Right atrium auricular region (tissue), 2 donors: ENCODE data around the gene MARCO. TPM values are rescaled to one million over a fixed set of nuclear protein-coding genes. Genes with fewer than 3 reads are reported as not detected.
A peak's percentile ranks its signal among the peaks of the same experiment; 100 is the strongest.

Source experiments
- DNase-seq: peaks from one replicate; pipeline ENCODE4 v3.0.0-alpha.2; 2019; ENCODE audit warnings: low spot score
- H3K27ac ChIP-seq, 2 donors: fragments of 200-600 bp; sonication (generic); 1 replicate in 1 of 2; 2 replicates in 1 of 2; pipeline ENCODE4 v1.5.1; 2016 to 2019
- H3K27me3 ChIP-seq, 2 donors: fragments of 200-600 bp; sonication (generic); one replicate each; pipeline versions ENCODE4 v1.5.1 to v1.6.0; 2017 to 2019
- H3K36me3 ChIP-seq: fragments of 200-600 bp; sonication (generic); one replicate; pipeline ENCODE4 v1.5.1; 2016
- H3K4me1 ChIP-seq, 2 donors: fragments of 200-600 bp; sonication (generic); one replicate each; pipeline versions ENCODE4 v1.5.1 to v1.6.0; 2017 to 2019
- H3K4me3 ChIP-seq, 2 donors: fragments of 200-600 bp; sonication (generic); 1 replicate in 1 of 2; 2 replicates in 1 of 2; pipeline ENCODE4 v1.5.1; 2017 to 2019; ENCODE audit warnings: mild to moderate bottlenecking in 1 of 2, moderate library complexity in 1 of 2
- H3K9me3 ChIP-seq, 2 donors: fragments of 200-600 bp; sonication (generic); one replicate each; pipeline ENCODE4 v1.5.1; 2019
- total RNA-seq, 2 donors: library from RNA; depleted of rRNA; stranded (reverse); fragments of >200 nt; gene quantifications; one replicate each; pipeline ENCODE4 v1.1.0, GENCODE V29; 2016
- TF ChIP-seq, protein P1 (sequence below), 2 donors: fragments of 200-600 bp; sonication (generic); IDR thresholded peaks; one replicate each; pipeline ENCODE4 v1.5.1; 2019; ENCODE audit warnings: antibody characterized with exemption in 2 of 2

The MARCO gene
- total RNA-seq, 2 donors from 2014 or later = 1.6 to 34.1 TPM

- peak overlapping the region in 1 of 2 donors; percentile 19 for H3K4me3 ChIP-seq
- DNase-seq = no peak
- no peaks in the 10 kb centered on the region for H3K36me3 ChIP-seq
- H3K27me3 ChIP-seq = no peaks in the 10 kb centered on the region
- H3K9me3 ChIP-seq = no peaks in the 10 kb centered on the region
- TF ChIP-seq, protein P1, sequence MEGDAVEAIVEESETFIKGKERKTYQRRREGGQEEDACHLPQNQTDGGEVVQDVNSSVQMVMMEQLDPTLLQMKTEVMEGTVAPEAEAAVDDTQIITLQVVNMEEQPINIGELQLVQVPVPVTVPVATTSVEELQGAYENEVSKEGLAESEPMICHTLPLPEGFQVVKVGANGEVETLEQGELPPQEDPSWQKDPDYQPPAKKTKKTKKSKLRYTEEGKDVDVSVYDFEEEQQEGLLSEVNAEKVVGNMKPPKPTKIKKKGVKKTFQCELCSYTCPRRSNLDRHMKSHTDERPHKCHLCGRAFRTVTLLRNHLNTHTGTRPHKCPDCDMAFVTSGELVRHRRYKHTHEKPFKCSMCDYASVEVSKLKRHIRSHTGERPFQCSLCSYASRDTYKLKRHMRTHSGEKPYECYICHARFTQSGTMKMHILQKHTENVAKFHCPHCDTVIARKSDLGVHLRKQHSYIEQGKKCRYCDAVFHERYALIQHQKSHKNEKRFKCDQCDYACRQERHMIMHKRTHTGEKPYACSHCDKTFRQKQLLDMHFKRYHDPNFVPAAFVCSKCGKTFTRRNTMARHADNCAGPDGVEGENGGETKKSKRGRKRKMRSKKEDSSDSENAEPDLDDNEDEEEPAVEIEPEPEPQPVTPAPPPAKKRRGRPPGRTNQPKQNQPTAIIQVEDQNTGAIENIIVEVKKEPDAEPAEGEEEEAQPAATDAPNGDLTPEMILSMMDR (IDR thresholded peaks at IDR 0.05) = peak; percentile 37 to 72
- H3K27ac ChIP-seq = no peak overlapping the region
- H3K4me1 ChIP-seq = no peaks in the 10 kb centered on the region
Measured at GRCh38 chr2:119011162-119011909, 69.3 kb downstream of the MARCO start.

DNA sequence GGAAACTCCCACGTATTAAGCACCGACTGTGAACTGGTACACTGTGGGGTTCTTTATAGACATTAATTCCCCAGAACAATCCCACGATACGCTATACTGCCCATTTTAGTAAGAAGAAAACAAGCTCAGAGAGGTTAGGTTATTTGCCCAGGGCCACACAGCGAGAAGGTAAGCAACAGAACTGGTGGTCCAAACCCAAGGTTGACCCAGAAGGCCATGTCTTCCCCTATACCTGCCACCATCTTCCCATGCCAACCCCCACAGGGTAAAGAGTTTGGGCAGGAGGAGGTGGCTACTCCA, 69.9 kb downstream of the MARCO start:
- no peak overlapping the region for H3K27ac ChIP-seq
- no peak for DNase-seq
- H3K36me3 ChIP-seq = no peaks in the 10 kb centered on the region
- no peaks in the 10 kb centered on the region for H3K4me1 ChIP-seq
- peak overlapping the region in 1 of 2 donors; percentile 19 for H3K4me3 ChIP-seq
- TF ChIP-seq, protein P1 (IDR thresholded peaks at IDR 0.05) = no peak
- H3K27me3 ChIP-seq = no peaks in the 10 kb centered on the region
- H3K9me3 ChIP-seq = no peaks in the 10 kb centered on the region

GRCh38 chr2:119012345-119013301, 70.6 kb downstream of the MARCO start:
- Histone ChIP-seq H3K4me1 (no peaks in the 10 kb centered on the region), H3K9me3 (no peaks in the 10 kb centered on the region), H3K36me3 (no peaks in the 10 kb centered on the region), H3K27ac (no peak overlapping the region), H3K4me3 (no peak overlapping the region), H3K27me3 (no peaks in the 10 kb centered on the region)
- DNase-seq = no peak
- TF ChIP-seq, protein P1 (IDR thresholded peaks at IDR 0.05) = no peak

GRCh38 chr2:119013671-119014070, 71.7 kb downstream of the MARCO start:
- H3K27me3 ChIP-seq = no peaks in the 10 kb centered on the region
- TF ChIP-seq, protein P1 (IDR thresholded peaks at IDR 0.05) = no peak
- H3K9me3 ChIP-seq = no peaks in the 10 kb centered on the region
- no peak for DNase-seq
- no peak overlapping the region for H3K4me3 ChIP-seq
- H3K4me1 ChIP-seq = no peaks in the 10 kb centered on the region
- no peaks in the 10 kb centered on the region for H3K36me3 ChIP-seq
- H3K27ac ChIP-seq = no peak overlapping the region

DNA sequence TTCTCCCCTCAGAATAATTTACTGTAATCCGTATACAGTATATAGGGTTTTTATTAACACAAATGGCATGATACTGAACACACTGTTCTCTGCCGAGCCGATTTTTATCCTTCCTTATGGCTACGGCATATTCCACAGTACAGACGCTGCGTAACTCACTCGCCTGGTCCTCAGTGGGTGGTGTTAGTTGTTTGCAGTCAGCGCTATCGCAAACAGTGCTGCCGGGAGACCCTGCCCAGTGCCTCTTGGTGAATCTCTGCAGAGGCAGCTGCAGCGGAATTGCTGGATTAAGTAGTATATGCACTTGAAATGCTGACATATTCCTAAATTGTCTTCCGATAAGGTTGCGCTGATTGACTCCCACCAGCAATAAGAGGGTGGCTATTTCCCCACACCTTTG, 73.9 kb downstream of the MARCO start:
- Histone ChIP-seq H3K4me1 (no peaks in the 10 kb centered on the region), H3K36me3 (no peaks in the 10 kb centered on the region), H3K27ac (no peak overlapping the region), H3K9me3 (no peaks in the 10 kb centered on the region), H3K27me3 (no peaks in the 10 kb centered on the region), H3K4me3 (no peak overlapping the region)
- no peak for DNase-seq
- TF ChIP-seq, protein P1 (IDR thresholded peaks at IDR 0.05) = no peak
